NCI-H510A (cell line): Measurements from ENCODE around the gene MUC20.

ENCODE experiments used
- DNase-seq: peaks from one replicate; lab custom pipeline; 2025; lab: John Stamatoyannopoulos, UW

The MUC20 gene

GRCh38 chr3:195755391-195755790 lies 34.6 kb downstream of the MUC20 start:
- no peak for DNase-seq

- DNase-seq = no peak
Measured at GRCh38 chr3:195755791-195756676, 35.3 kb downstream of the MUC20 start.

- DNase-seq = no peak
Measured at GRCh38 chr3:195757438-195757770, 36.6 kb downstream of the MUC20 start.

GRCh38 chr3:195757827-195758226 lies 37.0 kb downstream of the MUC20 start:
- no peak for DNase-seq

DNA sequence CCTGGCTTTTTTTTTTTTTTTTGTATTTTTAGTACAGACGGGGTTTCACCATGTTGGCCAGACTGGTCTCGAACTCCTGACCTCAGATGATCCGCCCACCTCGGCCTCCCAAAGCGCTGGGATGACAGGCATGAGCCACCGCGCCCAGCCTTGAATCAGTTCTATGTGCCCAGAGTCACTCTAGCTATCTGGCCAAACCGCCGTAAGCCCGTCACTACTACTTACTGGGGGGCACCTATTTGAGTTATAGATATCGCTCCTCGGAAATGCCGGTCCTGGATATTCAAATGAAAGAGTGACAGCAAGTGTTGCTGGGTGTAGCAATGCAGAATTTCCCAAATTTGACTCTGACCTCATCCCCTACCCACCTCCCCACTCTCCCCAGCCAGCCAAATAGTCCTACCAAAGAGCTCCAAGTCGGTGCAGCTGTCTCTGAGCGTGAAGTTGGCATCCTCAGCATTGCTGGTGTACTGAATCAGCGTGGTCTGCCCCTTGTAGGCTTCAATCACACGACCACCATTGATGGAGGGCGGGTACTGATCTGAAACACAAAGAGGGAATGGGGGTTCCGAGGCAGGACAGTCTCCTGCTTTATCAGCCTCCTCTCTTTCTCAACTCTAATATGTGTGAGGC lies 38.1 kb downstream of the MUC20 start:
- DNase-seq = no peak

GRCh38 chr3:195760345-195761122 lies 39.8 kb downstream of the MUC20 start:
- DNase-seq = no peak

- DNase-seq = no peak
Measured at GRCh38 chr3:195761123-195761566, 40.4 kb downstream of the MUC20 start.

DNA sequence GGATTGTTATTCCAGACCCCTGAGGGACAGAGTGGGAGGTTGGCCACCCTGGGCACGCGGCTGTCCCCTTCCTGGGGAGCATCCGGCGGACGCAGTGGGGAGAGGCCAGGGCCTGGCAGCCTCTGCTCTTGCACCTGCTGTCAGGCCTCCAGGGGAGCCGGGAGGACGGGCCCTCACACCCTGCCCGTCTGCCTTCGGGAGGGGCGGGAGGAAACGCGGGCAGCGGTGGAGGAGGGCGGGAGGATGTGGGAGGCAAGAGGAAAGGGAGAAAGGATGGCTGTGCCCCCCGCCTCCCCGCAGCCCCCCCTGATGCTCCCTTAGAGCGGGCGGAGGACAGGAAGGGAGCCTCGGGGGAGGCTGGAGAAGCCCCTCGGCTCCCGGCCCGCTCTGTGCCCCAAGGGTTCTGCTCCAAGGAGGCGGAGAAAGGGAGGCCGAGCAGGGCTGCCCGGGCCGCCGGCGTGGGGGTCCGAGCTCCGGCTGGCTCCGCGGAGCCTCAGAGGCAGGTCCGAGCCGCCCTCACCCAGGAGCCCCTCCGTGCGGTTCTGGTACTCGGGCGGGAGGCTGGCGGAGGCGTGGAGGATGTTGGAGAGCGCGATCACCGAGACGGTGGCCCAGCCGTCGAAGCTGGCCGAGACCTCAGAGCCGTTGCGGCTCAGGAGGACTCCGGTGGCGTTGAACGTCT lies 40.9 kb downstream of the MUC20 start:
- DNase-seq = peak; percentile 31

GRCh38 chr3:195762249-195762585 lies 41.4 kb downstream of the MUC20 start:
- no peak for DNase-seq

- no peak for DNase-seq
Measured at GRCh38 chr3:195762611-195763010, 41.8 kb downstream of the MUC20 start.

- DNase-seq = no peak
Measured at GRCh38 chr3:195763076-195763830, 42.5 kb downstream of the MUC20 start.

DNA sequence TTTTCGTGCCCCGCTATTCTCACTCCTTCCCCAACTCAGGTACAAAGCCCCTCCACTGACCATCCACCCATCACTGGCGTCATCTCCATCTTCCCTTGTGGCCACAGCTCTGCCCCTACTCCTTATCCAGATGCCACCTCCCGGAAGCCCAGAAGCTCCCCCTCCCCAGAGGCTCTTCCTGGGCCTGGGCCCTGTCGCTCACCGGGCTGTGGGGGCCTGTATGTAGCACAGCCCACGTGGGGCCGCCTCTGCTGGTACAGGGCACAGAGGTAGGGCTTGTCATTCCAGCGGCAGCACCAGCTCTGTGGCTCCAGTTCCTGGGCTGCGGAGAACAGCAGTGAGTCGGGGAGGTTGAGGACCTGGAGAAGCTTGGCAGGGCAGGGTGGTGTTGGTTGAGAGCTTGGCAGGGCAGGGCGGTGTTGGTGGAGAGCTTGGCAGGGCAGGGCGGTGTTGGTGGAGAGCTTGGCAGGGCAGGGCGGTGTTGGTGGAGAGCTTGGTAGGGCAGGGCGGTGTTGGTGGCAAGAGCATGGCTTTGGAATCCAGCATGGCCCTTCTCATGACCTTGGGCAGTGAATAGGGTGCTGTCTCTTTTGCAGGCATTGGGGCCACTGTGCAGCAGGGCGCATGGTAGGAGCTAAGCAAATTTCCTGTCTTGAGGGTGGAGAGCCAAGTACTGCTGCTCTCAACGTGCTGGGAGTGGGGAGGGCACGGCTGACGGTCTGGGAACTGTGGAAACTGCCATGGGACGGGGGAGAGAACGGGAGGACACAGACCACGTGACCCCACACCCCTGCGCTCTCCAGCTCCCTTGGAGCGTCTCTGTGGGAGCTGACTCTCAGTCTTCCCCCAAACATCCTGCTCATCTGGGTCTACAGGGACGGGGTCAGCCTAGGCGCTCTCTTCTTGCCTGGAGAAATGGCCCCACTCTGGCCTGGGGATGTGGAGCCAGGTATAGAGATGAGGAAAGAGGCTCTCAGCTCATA lies 43.4 kb downstream of the MUC20 start:
- DNase-seq = no peak

DNA sequence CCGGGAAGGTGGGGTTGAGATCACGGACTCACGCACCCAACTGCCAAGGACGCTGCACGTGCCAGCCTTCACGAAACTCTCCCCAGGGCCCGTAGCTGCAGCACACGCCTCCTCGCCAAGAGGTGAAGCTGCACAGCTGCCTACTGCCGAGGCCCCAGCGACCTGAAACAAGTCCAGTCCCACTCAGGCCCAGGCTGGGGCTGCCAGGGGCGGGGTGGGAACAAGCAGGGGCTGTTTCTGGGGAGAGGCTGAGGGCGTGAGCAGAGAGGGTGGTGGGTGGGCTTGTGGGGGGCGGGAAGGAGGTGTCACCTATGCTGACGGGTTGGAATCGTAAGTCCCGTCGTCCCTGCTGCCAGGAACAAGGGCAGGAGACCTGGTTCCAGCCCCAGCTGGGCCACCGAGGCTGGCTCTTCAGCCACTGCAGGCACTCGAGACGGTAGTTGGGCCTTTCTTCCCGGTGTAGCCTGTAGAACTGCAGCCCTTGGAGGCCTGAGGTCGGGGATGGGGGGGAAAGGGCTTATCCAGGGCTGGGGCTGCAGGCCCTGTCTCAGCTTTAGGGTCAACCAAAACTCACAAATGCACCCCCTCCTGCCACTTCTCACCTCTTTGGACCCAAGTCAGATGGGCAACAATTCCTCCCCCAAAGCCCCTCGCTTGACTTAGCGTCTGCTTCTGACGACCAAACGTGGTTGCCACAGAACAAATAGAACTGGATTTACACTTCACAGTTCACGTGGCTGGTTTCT lies 44.4 kb downstream of the MUC20 start:
- DNase-seq = no peak

DNA sequence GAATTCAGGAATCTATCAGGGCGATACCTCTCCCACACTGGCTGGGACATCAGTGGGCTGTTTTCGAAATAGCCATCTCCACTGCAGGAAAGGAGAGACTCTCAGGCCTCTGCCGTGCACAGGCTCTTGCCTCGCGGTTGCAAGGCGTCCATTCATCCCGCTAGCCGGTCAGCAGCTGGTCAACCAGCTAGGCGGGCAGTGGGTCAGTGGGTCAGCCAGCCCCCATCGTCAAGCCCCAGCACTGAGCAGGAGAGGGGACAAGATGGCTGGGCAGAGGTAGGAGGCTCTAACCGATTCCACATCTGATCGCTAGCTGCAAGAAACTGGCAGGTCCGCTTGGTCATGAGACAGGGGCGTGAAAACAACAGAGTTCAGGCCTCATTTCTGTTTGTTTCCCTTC lies 45.9 kb downstream of the MUC20 start:
- no peak for DNase-seq

GRCh38 chr3:195767792-195768191 lies 47.0 kb downstream of the MUC20 start:
- DNase-seq = no peak

DNA sequence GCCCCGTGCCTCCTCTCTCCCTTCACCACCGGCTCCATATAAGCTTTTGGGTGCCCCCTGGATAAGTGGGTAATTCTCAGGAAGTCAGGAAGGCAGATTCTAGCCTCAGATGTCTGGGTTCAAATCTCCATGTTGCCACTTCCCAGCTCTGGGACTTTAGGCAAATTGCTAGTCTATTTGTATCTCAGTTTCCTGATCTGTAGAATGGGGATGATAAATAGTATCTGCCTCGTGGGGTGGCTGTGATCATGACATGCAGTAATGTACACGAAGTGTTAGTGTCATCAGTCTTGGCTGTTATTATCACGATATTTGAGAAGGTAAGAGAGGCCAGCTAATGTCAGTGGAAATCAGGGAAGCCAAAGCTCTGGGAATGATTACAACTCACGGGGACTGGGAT lies 47.6 kb downstream of the MUC20 start:
- DNase-seq = no peak

- no peak for DNase-seq
Measured at GRCh38 chr3:195768831-195769303, 48.1 kb downstream of the MUC20 start.

GRCh38 chr3:195769551-195769950 lies 48.8 kb downstream of the MUC20 start:
- no peak for DNase-seq

DNA sequence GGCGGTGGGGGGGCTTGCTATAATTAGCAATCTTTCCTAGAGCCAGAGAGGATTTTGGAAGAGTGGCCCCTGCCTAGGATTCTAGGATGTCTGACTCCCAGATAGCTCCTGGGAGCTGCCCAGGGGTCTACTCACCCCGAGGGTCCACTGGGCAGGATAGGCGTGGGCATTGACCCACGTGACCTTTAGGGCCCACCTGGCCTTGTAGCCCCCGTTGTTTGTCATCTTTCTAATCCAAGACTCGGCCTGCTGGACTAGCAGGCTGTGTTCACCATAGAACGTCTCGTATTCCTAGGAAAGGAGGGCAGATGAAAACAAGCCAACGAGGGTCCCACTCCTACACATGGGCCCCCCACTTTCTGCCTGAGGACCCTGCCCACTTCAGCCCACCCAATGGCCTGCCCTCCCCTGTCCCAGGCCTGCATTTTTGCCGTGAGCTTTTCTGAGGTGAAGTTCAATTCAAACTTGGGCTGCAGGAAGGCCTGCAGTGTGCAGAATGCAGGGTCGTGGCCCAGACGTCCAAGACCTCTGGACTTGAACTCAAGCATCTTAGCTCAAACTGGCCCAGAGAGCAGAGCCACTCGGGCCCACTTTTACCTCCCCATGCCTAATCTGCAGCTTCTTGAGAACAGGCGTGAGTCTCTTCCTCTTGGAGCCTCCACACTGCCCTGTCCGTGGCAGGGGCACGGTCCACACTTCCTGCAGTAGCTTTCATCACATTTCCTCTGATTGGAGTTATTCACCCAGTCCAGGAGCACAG lies 49.5 kb downstream of the MUC20 start:
- DNase-seq = no peak
